ENCODE data around the gene ATOX1.
A peak's percentile ranks its signal among the peaks of the same experiment; 100 is the strongest.

The ATOX1 gene

DNA sequence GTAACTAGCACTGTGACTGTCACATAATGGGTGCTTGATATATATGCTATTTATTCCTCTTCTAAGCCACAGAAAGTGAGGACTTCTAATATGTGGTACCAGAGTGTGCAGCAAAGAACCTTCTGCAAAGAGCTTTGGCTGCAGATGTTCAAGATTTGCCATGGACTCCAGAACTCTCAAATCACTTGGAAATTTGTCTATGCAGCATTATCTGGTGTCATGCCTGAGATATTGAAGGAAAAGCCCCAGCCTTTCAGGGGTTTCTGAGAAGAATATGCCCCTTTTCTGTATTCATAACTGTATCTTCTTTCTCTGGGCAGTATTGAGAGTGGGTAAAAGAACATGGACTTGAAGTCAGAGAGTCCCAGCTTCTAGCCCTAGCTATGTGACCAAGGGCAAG, 8.5 kb upstream of the ATOX1 start:
- DNase-seq, result no peak

DNA sequence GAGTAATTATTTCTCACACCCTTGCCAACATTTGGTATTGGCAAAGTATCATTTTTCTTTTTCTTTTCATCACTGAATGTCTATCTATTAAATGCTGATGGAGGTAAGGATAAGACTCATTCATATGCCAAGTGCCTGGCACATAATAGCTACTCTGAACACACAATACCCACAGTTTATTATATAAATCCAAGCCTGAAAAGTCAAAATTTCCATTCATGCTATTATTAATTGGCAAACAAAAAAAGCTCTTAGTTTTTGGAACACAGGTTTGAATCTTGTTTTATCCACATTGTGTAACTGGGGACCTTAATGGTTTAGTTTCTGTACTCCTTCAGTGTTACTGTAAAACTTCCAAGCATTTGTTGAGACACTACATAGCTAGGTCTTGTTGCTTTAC, 6.4 kb upstream of the ATOX1 start:
- no peak for DNase-seq

DNA sequence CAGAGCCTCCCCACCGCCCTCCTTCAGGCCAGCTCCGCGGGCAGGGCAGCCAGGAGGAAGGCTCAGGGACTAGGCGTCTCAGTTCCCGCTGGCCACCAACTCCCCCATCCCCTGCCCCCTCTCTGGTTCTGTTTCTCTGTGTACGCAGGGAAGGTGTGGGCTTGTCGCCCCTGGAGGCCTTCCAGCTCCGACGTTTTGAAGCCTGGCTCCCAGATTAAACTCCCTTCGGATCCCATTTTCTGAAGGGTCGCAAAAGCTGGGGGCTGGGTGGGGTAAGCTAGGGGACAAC, 346 bp downstream of the ATOX1 start:
- no peak for DNase-seq

DNA sequence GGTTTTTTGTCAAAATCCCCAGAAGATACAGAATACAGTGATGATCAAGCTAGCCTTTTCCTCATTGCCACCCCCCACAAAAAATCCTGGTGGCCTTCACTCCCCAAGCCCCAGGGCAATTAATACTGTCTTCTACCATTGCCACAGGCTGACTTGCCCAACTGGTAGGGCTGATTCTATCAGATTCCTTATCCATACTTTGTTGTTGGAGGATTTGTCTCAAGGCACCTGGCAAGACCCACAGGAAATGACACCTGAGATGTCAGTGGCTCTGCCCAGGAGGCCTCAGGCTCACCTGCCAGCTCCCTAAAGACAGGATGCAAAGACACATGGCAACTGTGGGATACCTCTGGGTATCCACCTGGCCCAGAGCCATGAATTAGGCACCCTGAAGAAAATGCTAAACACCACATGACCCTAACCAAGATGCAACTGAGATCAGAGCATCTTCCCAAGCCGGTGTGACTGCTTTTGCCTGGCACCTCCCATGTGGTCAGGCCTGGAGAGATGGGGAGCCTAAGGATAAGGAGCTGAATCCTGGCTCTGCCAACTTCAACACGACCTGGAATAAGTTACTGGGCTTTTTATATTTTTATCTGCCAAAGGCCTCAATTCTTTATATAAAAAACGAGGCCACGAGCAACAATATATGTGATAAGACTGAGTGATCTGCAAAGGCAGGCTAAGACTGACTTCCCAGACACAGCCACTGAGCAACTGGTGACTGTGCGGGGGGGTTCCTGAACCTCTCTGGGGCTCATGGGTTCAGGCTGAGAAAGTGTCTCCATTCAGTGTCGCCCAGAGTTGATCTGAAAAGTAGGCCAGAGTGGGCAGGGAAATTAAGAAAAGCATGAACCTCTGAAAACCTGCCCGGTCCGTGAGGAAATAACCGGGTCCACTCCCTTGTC, 944 bp downstream of the ATOX1 start:
- no peak for DNase-seq

DNA sequence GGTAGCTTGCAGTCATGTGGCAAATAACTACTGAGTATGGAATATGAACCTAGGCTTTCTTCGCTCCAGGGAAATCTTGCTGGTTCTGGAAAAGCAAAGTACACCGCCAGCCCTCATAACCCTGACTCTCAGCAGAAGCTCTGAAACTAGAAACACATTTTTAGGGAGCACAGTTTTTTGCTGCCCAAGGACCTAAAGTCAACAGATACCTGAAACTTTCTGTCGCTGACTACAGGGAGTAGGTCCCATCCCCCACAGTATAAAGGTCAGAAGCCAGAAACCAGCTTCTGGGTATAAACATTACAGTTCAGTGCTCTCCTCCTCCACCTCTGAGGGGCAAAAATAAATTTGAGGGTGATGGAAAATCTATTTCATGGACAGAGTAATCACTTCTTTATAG, 3.0 kb downstream of the ATOX1 start:
- DNase-seq, result no peak

DNA sequence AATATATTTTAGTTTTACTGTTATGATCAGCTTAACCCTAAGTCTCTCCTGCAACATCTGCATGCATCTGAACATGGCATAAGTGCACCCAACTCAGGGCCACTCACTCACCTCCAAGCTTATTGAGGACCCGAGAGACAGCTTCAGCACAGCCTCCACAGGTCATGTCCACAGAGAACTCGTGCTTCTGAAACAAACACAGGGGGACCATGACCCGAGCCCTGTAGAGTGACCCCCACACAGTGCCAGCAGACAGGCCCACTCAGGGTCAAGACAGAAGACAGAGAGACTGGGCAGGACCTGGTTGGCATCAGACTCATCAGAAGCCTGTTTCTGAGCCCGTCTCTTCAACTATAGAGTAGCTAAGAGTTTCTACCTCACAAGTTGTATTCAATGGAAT, 6.8 kb downstream of the ATOX1 start:
- DNase-seq, result no peak

DNA sequence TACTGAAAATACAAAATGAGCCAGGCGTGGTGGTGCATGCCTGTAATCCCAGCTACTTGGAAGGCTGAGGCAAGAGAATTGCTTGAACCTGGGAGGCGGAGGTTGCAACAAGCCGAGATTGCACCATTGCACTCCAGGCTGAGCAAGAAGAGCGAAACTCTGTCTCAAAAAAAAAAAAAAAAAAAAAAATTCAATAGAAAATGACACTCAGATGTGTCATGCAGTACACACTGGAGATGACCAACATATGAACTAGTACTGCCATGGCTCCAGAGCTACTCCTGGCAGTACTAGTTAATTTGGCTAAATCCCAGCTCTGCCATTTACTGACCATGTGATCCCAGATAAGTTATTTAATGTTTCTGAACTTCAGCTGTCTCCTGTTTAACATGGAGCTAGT, 7.3 kb downstream of the ATOX1 start:
- no peak for DNase-seq

DNA sequence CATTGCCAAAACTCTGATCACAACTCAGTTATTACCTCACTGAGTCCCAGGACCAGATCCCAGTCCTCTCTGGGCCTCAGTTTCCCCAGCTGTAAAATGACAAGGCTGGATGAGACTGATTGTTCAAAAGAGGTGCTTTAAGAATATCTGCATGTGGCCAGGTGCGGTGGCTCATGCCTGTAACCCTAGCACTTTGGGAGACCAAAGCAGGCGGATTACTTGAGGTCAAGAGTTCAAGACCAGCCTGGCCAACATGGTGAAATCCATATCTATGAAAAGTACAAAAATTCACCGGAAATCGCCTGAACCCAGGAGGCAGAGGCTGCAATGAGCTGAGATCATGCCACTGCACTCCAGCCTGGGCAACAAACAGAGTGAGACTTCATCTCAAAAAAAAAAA, 8.3 kb downstream of the ATOX1 start:
- no peak for DNase-seq

DNA sequence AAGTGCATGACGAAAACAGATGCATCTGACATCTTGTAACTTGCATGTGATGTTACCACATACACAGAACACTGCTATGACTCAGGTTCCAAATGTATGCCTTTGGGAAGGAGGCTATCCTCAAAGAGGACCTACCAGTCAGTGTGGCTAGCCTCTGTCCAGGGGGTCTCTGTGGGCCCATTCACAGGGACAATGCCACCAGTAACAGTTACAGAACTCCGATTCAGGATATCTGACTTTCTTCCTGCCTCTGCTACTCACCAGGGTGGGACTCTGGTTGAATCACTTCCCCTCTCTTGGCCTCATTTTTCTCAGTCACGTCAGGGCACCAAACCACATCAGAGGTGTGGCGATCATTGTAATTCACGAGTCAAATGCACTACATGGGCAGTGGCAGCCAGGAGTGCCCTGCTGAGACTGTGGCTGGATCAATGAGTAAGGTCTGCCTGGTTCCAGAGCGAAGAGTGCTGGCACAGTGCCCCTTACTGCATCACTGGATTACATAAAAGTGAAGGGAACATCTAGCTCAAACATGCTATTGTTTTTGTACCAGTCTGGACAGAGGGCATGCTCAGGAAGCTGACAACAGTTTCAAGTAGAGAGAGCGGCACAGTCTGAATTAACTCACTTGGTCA, 13.2 kb downstream of the ATOX1 start:
- DNase-seq, result no peak

DNA sequence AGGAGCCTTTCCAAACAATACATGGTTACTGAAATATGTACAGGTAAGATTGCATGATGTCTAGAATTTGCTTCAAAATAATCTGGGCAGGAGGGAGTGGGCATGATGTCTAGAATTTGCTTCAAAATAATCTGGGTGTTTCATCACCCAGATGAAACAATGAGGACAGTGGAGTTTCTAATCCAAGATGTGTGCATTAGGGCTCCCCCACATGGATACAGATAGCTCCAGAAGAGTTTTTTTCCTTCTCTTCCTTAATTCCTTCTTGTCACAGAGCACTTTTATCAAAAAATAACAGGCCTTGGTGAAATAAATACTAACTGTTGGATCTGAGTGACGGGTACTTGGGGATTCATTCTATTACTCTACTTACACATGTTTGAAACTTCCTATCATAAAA, 14.9 kb downstream of the ATOX1 start:
- DNase-seq, result no peak

DNA sequence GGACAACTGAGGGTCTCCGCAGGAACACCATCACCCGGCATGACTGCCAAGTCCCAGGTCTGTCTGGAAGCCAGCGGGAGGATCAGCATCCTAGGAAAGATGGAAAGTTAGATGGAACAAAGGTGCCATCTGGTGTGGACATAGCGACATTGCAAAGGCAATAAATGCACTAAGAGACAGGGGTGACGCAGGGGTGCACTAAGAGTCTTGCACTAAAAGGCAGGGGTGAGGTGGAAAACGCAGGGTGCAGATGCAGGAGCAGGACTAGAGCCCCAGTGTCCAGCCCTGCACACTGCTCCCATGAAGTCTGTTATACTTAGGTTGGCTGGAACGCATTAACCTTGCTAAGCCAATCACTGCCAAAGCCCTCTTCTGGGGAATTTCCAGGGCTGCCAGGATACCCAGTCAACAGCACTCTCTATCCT, 15.5 kb downstream of the ATOX1 start:
- peak in 1 of 2 experiments; percentile 44 for DNase-seq

DNA sequence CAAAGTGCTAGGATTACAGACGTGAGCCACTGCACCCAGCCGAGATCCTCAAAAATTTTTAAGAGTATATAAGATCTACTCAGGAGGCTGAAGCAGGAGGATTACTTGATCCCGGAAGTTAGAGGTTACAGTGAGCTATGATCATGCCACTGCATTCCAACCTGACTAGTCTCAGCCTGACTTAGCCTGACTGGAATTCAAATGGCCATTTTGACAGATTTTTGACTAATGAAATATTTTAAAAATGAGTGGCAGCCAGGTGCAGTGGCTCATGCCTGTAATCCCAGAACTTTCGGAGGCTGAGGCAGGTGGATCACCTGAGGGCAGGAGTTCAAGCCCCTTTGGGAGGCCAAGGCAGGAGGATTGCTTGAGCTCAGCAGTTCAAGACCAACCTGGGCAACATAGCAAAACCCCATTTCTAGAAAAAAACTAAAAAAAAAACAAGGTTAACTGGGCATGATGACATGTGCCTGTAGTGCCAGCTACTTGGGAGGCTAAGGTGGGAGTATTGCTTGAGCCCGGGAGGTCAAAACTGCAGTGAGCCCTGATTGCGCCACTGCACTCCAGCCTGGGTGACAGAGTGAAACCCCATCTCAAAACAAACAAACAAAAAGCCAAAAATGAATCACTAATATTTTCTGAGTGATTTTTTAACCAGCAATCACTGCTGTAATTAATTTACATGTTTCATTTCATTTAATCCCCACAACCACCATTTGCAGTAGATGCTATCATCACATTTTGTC, 16.6 kb downstream of the ATOX1 start:
- no peak for DNase-seq

DNA sequence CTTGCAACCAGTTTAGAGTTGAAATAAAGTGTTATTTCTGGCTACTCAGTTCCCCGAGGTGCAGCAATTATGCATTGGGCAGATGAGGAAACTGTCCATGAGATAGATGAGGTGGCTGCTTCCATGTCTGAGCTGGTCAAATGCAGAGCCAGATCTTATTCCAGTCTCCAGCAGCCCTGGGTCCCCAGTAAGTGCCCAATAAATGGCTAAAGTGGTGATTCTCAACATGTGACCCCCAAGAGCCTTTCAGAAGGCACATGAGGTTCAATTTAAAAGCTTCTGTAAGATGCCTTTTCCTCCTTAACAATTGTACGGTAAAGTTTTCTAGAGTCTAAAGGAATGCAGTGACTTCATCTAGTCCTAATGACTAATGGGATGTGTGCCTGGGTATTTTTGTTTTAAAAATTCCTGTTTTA, 17.5 kb downstream of the ATOX1 start:
- no peak for DNase-seq

DNA sequence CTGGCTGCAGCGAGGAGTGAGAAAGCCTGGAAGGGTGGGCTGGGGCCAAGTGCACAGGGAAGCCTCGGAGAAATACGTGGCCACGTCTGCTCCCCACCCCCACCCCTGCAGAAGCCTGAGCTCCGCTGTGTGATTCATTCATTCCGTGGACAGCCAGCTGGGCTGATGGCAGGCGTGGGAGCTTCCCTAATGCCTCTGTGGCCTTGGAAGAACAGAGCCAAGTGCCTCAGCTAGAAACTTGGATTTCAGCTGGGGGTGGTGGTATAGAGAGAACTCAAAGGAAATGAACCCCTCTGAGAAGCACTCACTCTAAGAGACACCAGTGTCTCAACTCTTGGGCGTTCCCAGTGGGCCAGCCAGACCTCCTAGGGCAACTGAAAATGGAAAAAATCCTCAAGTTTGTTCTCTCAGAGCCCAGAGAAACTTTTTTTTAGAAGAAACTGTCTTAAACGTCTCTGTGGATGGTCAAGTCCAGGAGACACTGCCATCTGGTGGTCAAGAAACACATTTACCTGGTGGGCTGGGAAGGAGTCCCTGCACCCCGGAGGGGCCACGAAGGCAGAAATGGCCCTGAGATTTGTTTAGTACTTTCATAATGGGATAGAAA, 18.0 kb downstream of the ATOX1 start:
- DNase-seq, result peak in 1 of 2 experiments; percentile 61

DNA sequence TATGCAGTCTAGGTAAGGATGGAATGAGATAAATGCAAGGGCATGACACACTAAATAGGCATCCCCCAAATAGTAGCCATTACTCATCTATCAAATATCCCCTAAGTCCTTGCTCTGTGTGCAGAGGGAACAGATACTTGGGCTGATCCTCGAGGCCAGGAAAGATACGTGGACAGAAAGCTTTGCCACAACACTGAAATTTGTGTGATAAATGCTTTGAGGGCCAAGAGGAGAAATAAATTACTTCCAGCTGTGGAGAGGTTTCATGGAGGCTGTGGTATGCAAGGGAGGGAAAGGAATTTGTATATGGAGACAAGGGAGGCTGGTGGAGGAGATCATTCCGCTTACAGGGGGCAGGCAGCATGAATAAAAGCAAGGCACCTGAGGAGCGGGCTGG, 18.5 kb downstream of the ATOX1 start:
- DNase-seq, result no peak

DNA sequence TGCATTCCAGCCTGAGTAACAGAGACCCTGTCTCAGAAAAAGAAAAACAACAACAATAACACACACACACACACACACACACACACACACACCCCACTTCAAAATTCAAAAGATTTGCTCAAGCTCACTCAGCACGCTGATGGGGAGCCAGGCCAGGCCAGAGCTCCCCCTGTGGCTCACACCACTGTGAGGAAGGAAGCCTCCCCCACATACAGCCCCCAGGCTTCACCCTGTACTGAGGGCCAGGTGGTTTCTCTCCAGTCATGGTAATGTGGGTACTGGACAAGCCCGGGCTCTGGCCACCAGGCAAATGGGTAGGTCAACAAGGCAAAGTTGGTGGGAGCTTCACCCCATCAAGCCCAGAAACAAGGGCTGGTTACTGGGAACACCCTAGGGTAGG, 19.0 kb downstream of the ATOX1 start:
- no peak for DNase-seq

DNA sequence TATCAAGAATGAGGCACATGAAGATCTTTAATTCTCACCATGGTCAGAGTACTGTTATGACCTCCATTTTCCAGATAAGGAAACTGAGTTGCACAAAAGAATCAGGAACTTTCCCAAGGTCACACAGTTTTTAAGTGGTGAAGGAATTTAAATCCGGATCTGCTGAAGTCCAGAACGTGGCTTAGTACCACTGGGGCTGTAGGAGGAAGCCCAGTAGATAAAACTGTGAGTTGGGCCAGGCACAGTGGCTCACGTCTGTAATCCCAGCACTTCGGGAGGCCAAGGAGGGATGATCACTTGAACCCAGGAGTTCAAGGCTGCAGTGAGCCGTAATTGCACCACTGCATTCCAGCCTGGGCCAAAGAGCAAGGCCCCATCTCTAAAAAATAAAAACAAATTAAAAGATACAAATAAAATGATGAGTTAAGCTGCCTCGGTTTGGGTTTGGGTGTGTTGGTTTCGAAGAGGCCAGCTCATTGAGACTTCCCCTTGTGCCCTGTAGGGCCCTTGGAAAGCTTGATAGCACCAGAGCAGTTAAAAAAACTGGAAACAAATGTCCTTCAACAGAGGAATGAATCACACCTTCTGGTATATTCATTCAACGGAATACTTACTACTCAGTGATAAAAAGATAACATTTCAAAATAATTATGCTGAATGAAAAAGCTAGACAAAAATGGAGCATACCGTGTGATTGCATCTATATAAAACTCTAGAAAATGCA, 20.1 kb downstream of the ATOX1 start:
- no peak for DNase-seq

DNA sequence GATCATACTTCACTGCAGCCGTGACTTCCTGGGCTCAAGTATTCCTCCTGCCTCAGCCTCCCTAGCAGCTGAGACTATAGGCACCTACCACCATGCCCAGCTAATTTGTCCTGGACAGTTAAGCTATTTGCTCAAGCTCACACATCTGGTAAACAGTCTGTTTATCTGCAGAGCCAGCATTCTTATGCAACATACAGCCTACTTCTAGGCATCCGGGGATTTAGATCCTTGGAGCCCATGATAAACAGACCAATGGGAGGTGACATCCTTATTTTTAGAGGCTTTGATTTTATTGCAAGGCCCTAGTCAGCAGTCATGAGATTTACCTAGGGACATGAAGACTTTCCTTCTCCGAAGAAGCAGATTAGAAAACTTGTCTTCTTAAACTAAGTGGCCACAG, 21.0 kb downstream of the ATOX1 start:
- DNase-seq, result no peak

DNA sequence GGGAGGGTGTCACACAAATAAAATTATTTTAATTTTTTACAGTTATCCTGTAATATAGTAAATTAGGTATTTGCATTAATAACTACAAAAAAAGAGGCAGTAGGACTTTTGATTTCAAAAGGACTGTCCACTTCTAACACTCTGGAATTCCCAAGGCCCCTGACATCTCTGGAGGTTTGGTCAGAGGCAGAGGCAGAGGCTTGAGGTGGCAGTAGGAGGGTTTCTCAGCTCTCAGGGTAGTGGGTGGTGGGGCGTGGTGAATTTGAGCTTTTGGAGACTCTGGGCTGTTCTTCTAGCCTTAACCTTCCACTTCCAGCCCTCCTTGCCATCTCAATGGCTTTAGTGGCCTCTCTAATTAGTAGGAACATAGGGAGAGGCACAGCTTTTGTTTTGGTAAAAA, 22.8 kb downstream of the ATOX1 start:
- DNase-seq, result no peak

DNA sequence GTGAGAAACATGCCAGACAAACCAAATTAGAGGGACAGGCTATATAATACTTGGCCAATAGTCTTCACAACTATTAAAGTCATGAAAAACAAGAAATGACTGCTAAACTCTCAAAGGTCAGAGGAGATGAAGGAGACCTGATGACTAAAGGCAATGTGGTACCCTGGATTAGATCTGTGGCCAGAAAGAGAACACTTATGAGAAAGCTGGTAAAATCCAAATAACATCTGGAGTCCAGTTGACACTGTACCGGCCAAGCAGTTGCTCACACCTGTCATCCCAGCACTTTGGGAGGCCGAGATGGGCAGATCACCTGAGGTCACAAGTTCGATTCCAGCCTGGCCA, 24.4 kb downstream of the ATOX1 start:
- no peak for DNase-seq

DNA sequence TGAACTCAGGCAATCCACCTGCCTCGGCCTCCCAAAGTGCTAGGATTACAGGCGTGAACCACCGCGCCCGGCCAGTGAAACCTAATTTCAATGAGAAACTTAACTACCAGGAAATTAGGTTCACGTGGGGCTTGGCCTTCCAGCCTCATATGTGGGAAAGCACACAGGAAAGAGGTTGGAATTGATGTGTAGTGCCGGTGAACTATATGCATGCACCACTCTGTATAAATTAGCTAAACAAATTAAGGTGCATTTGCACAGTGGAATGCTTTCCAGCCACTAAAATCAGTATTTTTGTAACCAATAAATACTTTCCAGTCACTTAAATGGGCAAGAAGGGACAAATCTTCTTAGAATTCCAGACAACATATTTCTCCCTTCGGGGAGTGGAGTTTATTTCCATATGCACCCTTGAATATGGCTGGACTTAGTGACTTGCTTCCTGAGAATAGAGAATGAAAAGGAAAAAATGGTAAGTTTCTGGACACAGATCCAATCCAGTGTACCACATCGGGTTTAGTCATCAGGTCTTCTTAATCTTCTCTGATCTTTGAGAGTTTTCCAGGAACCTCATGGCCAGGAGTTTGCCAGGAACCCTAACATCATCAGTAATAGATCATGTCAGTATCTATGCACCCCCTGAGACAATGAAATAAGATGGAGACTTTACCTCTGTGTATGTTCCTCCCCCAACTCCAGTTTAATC, 24.9 kb downstream of the ATOX1 start:
- DNase-seq, result no peak

DNA sequence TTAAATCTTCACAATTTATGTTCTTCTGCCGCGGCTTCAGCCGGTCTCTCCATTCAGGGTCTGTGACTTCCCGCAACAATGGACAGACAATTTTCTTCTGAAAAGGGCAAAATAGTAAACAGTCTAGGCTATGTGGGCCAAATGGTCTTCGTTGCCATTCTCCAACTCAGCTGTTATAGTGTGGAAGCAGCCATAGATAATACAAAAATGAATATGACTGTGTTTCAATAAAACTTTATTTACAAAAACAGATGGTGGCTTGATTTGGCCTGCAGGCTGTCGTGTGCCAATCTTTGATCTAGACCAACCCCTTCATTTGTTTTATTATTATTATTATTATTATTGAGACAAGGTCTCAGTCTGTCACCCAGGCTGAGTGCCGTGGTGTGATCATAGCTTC, 28.1 kb downstream of the ATOX1 start:
- no peak for DNase-seq
